NT2/D1 (cell line): ENCODE measurements around the gene FRAS1.

Experiments
- SUZ12 ChIP-seq: IDR thresholded peaks from 2 replicates; pipeline ENCODE4 v1.6.1; 2011; ENCODE audit not compliant: insufficient read length, insufficient read depth; ENCODE audit errors: extremely low read depth
- YY1 ChIP-seq: IDR thresholded peaks from 2 replicates; pipeline ENCODE4 v1.6.1; 2011; ENCODE audit not compliant: insufficient read length, insufficient read depth
- ZNF274 ChIP-seq: IDR thresholded peaks from 2 replicates; pipeline ENCODE4 v1.6.1; 2011; ENCODE audit warnings: mild to moderate bottlenecking, low read depth, low read length

- TF ChIP-seq YY1 (no peak), SUZ12 (no peak), ZNF274 (no peak)
Observed at GRCh38 chr4:78551420-78552351, 494.6 kb downstream of the FRAS1 start, which contains the start of gene ANXA3.
